ENCODE measurements around the gene RHCG. TPM values are rescaled to one million over a fixed set of nuclear protein-coding genes. Genes with fewer than 3 reads are reported as not detected.
"Not testable (repeated sequence)": the region's sequence is repeated elsewhere in the genome, so short reads cannot be mapped to it uniquely, and the experiment has no call there.

Gene RHCG
- total RNA-seq, 1 donor from 2014 or later = not detected

GRCh38 chr15:89483079-89483478, 13.3 kb downstream of the RHCG start:
- peaks cover 22% of the 10 kb centered on the region for H3K27me3 Mint-ChIP-seq (ENCODE audit: low read depth)
- H3K4me3 Mint-ChIP-seq (ENCODE audit: low read depth) = no peak overlapping the region

GRCh38 chr15:89482139-89482538, 14.2 kb downstream of the RHCG start:
- H3K4me1 Mint-ChIP-seq (ENCODE audit: low read depth) = peaks cover 2% of the 10 kb centered on the region
- H3K36me3 Mint-ChIP-seq (ENCODE audit: low read depth) = no peaks in the 10 kb centered on the region
- no peak for DNase-seq (ENCODE audit: low spot score)
- no peak overlapping the region for H3K27ac Mint-ChIP-seq
- H3K27me3 Mint-ChIP-seq (ENCODE audit: low read depth) = peaks cover 14% of the 10 kb centered on the region
- intact Hi-C loops (cut with micrococcal nuclease) = no loop called here
- no peaks in the 10 kb centered on the region for H3K9me3 Mint-ChIP-seq
- H3K4me3 Mint-ChIP-seq (ENCODE audit: low read depth) = no peak overlapping the region

More at GRCh38 chr15:89483079-89483478, 13.3 kb downstream of the RHCG start:
- intact Hi-C loops (cut with micrococcal nuclease) = no loop called here
- Mint-ChIP-seq H3K9me3 (no peaks in the 10 kb centered on the region), H3K27ac (no peak overlapping the region), H3K4me1 (ENCODE audit: low read depth) (peaks cover 2% of the 10 kb centered on the region), H3K36me3 (ENCODE audit: low read depth) (no peaks in the 10 kb centered on the region)
- no peak for DNase-seq (ENCODE audit: low spot score)

- peaks cover 5% of the 10 kb centered on the region for H3K27me3 Mint-ChIP-seq (ENCODE audit: low read depth)
- no peaks in the 10 kb centered on the region for H3K9me3 Mint-ChIP-seq
- H3K4me3 Mint-ChIP-seq (ENCODE audit: low read depth) = no peak overlapping the region
- no peak overlapping the region for H3K27ac Mint-ChIP-seq
- no peak for DNase-seq (ENCODE audit: low spot score)
- H3K4me1 Mint-ChIP-seq (ENCODE audit: low read depth) = no peaks in the 10 kb centered on the region
- intact Hi-C loops (cut with micrococcal nuclease) = no loop called here
- no peaks in the 10 kb centered on the region for H3K36me3 Mint-ChIP-seq (ENCODE audit: low read depth)
These were observed 15.9 kb downstream of the RHCG start for GRCh38 chr15:89480505-89480904.

- no peak for DNase-seq (ENCODE audit: low spot score)
- Mint-ChIP-seq H3K36me3 (ENCODE audit: low read depth) (no peaks in the 10 kb centered on the region), H3K27me3 (ENCODE audit: low read depth) (peaks cover under 1% of the 10 kb centered on the region), H3K4me3 (ENCODE audit: low read depth) (no peak overlapping the region), H3K27ac (no peak overlapping the region), H3K9me3 (peaks cover 3% of the 10 kb centered on the region), H3K4me1 (ENCODE audit: low read depth) (no peaks in the 10 kb centered on the region)
- intact Hi-C loops (cut with micrococcal nuclease) = no loop called here
These were observed 17.2 kb downstream of the RHCG start for GRCh38 chr15:89479173-89479572.

- DNase-seq (ENCODE audit: low spot score) = no peak
These were observed 18.8 kb downstream of the RHCG start for GRCh38 chr15:89477411-89478242.

GRCh38 chr15:89475661-89476060, 20.7 kb downstream of the RHCG start:
- no peak for DNase-seq (ENCODE audit: low spot score)
- Mint-ChIP-seq H3K9me3 (peaks cover 3% of the 10 kb centered on the region), H3K36me3 (ENCODE audit: low read depth) (no peaks in the 10 kb centered on the region), H3K27me3 (ENCODE audit: low read depth) (peaks cover 4% of the 10 kb centered on the region), H3K4me1 (ENCODE audit: low read depth) (no peaks in the 10 kb centered on the region), H3K27ac (no peak overlapping the region), H3K4me3 (ENCODE audit: low read depth) (no peak overlapping the region)
- intact Hi-C loops (cut with micrococcal nuclease) = no loop called here

More at GRCh38 chr15:89477411-89478242, 18.8 kb downstream of the RHCG start:
- Mint-ChIP-seq H3K27me3 (ENCODE audit: low read depth) (peaks cover 2% of the 10 kb centered on the region), H3K4me1 (ENCODE audit: low read depth) (no peaks in the 10 kb centered on the region), H3K27ac (no peak overlapping the region), H3K4me3 (ENCODE audit: low read depth) (no peak overlapping the region), H3K9me3 (peaks cover 3% of the 10 kb centered on the region), H3K36me3 (ENCODE audit: low read depth) (no peaks in the 10 kb centered on the region)
- intact Hi-C loops (cut with micrococcal nuclease) = no loop called here

GRCh38 chr15:89472785-89473256, 23.6 kb downstream of the RHCG start:
- no peaks in the 10 kb centered on the region for H3K4me1 Mint-ChIP-seq (ENCODE audit: low read depth)
- peaks cover 3% of the 10 kb centered on the region for H3K9me3 Mint-ChIP-seq
- peak; percentile 36 for DNase-seq (ENCODE audit: low spot score)
- H3K36me3 Mint-ChIP-seq (ENCODE audit: low read depth) = no peaks in the 10 kb centered on the region
- H3K27ac Mint-ChIP-seq = no peak overlapping the region
- intact Hi-C loops (cut with micrococcal nuclease) = loop anchor here (1.0 kb wide), 1 partner anchor 115 kb away; no protein-coding TSS in a partner anchor
- H3K4me3 Mint-ChIP-seq (ENCODE audit: low read depth) = no peak overlapping the region
- peaks cover 19% of the 10 kb centered on the region for H3K27me3 Mint-ChIP-seq (ENCODE audit: low read depth)

- no peak overlapping the region for H3K4me3 Mint-ChIP-seq (ENCODE audit: low read depth)
- no peak overlapping the region for H3K27ac Mint-ChIP-seq
- no peaks in the 10 kb centered on the region for H3K9me3 Mint-ChIP-seq
- intact Hi-C loops (cut with micrococcal nuclease) = no loop called here
- no peaks in the 10 kb centered on the region for H3K36me3 Mint-ChIP-seq (ENCODE audit: low read depth)
- H3K27me3 Mint-ChIP-seq (ENCODE audit: low read depth) = peaks cover 21% of the 10 kb centered on the region
- DNase-seq (ENCODE audit: low spot score) = no peak
- no peaks in the 10 kb centered on the region for H3K4me1 Mint-ChIP-seq (ENCODE audit: low read depth)
These were observed 26.8 kb downstream of the RHCG start for GRCh38 chr15:89469426-89470096.

GRCh38 chr15:89468813-89469212, 27.6 kb downstream of the RHCG start:
- H3K4me1 Mint-ChIP-seq (ENCODE audit: low read depth); DNase-seq (ENCODE audit: low spot score); intact Hi-C loops (cut with micrococcal nuclease); H3K4me3 Mint-ChIP-seq (ENCODE audit: low read depth); H3K27ac Mint-ChIP-seq; H3K9me3 Mint-ChIP-seq; H3K36me3 Mint-ChIP-seq (ENCODE audit: low read depth): not testable (repeated sequence)
- peaks cover 21% of the 10 kb centered on the region for H3K27me3 Mint-ChIP-seq (ENCODE audit: low read depth)

- intact Hi-C loops (cut with micrococcal nuclease) = no loop called here
- no peaks in the 10 kb centered on the region for H3K4me1 Mint-ChIP-seq (ENCODE audit: low read depth)
- no peak for DNase-seq (ENCODE audit: low spot score)
These were observed 33.3 kb downstream of the RHCG start for GRCh38 chr15:89463113-89463512.

GRCh38 chr15:89462198-89462912, 34.0 kb downstream of the RHCG start:
- intact Hi-C loops (cut with micrococcal nuclease) = no loop called here
- Mint-ChIP-seq H3K4me3 (ENCODE audit: low read depth) (no peak overlapping the region), H3K9me3 (no peaks in the 10 kb centered on the region), H3K27me3 (ENCODE audit: low read depth) (peaks cover 7% of the 10 kb centered on the region), H3K27ac (no peak overlapping the region), H3K36me3 (ENCODE audit: low read depth) (no peaks in the 10 kb centered on the region), H3K4me1 (ENCODE audit: low read depth) (no peaks in the 10 kb centered on the region)
- DNase-seq (ENCODE audit: low spot score) = no peak

More at GRCh38 chr15:89463113-89463512, 33.3 kb downstream of the RHCG start:
- no peak overlapping the region for H3K27ac Mint-ChIP-seq
- H3K9me3 Mint-ChIP-seq = no peaks in the 10 kb centered on the region
- H3K27me3 Mint-ChIP-seq (ENCODE audit: low read depth) = peaks cover 7% of the 10 kb centered on the region
- H3K36me3 Mint-ChIP-seq (ENCODE audit: low read depth) = no peaks in the 10 kb centered on the region
- H3K4me3 Mint-ChIP-seq (ENCODE audit: low read depth) = no peak overlapping the region

- Mint-ChIP-seq H3K36me3 (ENCODE audit: low read depth) (no peaks in the 10 kb centered on the region), H3K9me3 (peaks cover 7% of the 10 kb centered on the region), H3K4me3 (ENCODE audit: low read depth) (no peak overlapping the region), H3K27me3 (ENCODE audit: low read depth) (peaks cover 7% of the 10 kb centered on the region), H3K4me1 (ENCODE audit: low read depth) (no peaks in the 10 kb centered on the region), H3K27ac (no peak overlapping the region)
- DNase-seq (ENCODE audit: low spot score) = no peak
- intact Hi-C loops (cut with micrococcal nuclease) = no loop called here
These were observed 35.0 kb downstream of the RHCG start for GRCh38 chr15:89461386-89461785.

Data from activated T-helper 2 cell treated with anti-CD3 and anti-CD28 coated beads, Interferon-gamma antibody, Interleukin-2, Interleukin-4, amounts not matched to agents 10 μg/mL and 5 μg/mL and 100 μg/mL, durations not matched to agents 14 hours and 24 hours and 36 hours (primary cell).